ENCODE measurements around the gene TNFRSF21.

The TNFRSF21 gene

GRCh38 chr6:47195011-47195650, 114.6 kb downstream of the TNFRSF21 start:
- TF ChIP-seq, protein P1, sequence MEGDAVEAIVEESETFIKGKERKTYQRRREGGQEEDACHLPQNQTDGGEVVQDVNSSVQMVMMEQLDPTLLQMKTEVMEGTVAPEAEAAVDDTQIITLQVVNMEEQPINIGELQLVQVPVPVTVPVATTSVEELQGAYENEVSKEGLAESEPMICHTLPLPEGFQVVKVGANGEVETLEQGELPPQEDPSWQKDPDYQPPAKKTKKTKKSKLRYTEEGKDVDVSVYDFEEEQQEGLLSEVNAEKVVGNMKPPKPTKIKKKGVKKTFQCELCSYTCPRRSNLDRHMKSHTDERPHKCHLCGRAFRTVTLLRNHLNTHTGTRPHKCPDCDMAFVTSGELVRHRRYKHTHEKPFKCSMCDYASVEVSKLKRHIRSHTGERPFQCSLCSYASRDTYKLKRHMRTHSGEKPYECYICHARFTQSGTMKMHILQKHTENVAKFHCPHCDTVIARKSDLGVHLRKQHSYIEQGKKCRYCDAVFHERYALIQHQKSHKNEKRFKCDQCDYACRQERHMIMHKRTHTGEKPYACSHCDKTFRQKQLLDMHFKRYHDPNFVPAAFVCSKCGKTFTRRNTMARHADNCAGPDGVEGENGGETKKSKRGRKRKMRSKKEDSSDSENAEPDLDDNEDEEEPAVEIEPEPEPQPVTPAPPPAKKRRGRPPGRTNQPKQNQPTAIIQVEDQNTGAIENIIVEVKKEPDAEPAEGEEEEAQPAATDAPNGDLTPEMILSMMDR (IDR thresholded peaks at IDR 0.05; ENCODE audit: control insufficient read depth, insufficient read depth, low read depth, low read length, missing control alignments), result no peak
- H3K4me3 ChIP-seq (ENCODE audit: control insufficient read depth, low read depth, low read length), result no peak overlapping the region
- no peak for DNase-seq (ENCODE audit: low read depth)

DNA sequence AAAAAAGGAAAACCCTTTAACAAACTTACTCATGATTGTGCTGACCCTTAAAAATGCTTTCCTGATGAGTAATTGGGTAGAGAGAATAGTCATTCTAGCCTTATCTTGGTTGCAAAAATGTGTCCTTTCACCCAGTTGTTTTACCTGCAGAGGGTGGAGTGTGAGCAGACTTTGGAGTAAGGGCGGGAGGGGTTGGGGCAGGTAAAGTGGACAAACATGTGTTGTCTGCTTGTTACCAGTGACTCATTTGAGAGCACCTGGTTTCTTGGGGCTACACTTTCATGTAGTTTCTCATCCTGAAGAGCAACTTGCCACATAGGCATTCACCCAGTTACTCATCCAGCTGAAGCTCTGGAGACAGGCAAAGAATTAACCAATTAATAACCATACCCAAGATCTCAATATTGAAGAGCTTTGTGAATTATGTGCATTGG, 121.1 kb downstream of the TNFRSF21 start:
- H3K4me3 ChIP-seq (ENCODE audit: control insufficient read depth, low read depth, low read length), result no peak overlapping the region
- TF ChIP-seq, protein P1 (IDR thresholded peaks at IDR 0.05; ENCODE audit: control insufficient read depth, insufficient read depth, low read depth, low read length, missing control alignments), result no peak
- no peak for DNase-seq (ENCODE audit: low read depth)

DNA sequence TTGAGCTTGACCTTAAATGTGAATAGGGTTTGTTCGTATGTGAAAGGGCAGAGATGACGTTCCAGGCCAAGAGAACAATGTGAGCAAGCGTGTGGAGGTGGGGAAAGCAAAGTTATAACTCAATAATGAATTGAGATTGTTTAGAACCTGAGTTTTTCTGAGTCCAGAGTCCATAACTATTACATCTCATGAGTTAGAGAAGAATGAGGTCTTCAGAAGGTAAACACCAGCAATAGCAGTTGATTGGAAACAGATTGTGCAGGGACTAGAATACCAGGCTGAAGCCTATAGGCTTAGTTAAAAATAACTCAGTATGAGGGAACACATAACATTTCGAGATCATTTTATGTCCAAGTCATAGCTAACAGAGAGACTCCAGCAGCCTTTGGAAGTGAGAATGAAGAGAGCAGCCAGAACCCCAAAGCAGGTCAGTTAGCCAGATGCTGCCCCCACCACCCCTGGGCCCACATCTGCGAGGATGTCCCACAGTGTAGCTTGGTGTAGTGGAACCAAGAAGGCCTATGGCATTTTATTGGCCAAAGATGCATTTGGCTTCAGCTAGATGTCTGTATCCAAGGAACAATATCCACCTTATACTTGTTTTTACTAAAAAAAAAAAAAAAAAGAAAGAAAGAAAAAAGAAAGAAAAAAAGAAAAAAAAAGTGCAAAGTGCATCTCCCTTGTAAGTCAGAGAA, 121.7 kb downstream of the TNFRSF21 start:
- TF ChIP-seq, protein P1 (IDR thresholded peaks at IDR 0.05; ENCODE audit: control insufficient read depth, insufficient read depth, low read depth, low read length, missing control alignments), result no peak
- DNase-seq (ENCODE audit: low read depth), result no peak
- no peak overlapping the region for H3K4me3 ChIP-seq (ENCODE audit: control insufficient read depth, low read depth, low read length)

DNA sequence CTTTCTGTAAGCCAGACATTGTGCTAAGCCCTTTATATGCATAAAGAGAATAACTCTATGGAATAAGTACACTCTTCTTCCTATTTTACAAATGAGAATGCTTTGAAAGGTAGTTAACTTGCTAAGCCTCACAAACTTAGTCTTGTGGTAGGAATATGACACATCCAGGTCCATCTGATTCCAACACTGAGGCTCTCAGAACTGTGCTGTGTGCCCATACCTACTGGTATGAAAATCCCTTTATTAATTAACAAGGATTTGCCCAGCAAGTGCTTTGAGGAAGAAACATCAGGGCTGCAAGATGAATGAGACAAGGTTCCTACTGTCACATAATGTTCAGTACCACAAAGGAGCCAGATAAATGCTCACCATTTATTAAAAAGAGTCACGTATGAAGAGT, 122.6 kb downstream of the TNFRSF21 start:
- no peak overlapping the region for H3K4me3 ChIP-seq (ENCODE audit: control insufficient read depth, low read depth, low read length)
- no peak for DNase-seq (ENCODE audit: low read depth)
- TF ChIP-seq, protein P1 (IDR thresholded peaks at IDR 0.05; ENCODE audit: control insufficient read depth, insufficient read depth, low read depth, low read length, missing control alignments), result no peak

DNA sequence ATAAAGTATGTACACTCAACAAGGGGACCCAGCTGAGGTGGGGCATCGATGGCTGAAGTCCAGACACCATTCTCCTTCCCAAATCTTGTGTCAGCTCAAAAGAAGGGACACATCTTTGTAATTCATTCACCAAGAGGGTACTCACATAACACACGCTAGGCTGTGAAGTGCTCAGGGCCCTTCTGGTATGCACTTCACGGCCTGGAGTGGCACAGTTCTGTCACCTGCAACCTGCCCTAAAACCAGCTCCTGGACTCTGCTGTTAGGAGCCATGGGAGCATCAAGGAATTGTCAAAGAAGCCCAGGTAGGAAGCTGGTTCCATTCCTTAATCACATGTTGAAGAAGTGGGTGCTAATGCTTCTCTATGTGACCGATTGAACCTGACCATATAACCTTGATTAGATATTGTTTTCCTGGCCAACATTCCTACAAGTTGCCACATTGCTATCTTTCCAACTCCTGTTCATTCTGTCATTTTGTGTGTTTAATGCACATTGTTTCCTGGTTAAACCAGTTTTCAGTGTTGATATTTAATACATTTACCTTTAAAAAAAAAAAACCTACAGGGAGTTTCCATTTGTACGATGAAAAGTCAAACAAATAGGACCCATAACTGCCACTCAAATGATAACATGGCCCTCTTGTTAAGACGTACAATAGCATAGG, 127.3 kb downstream of the TNFRSF21 start:
- no peak for DNase-seq (ENCODE audit: low read depth)
- H3K4me3 ChIP-seq (ENCODE audit: control insufficient read depth, low read depth, low read length), result no peak overlapping the region
- TF ChIP-seq, protein P1 (IDR thresholded peaks at IDR 0.05; ENCODE audit: control insufficient read depth, insufficient read depth, low read depth, low read length, missing control alignments), result no peak

DNA sequence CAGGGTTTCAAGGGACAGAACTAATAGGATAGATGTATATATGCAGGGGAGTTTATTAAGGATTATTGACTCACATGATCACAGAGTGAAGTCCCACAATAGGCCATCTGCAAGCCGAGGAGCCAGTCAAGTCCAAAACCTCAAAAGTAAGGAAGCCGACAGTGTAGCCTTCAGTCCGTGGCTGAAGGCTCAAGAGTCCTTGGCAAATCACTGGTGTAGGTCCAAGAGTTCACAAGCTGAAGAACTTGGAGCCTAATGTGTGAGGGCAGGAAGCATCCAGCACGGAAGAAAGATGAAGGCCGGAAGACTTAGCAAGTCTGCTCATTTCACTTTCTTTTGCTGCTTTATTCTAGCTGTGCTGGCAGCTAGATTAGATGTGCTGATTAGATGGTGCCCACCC, 128.0 kb downstream of the TNFRSF21 start:
- TF ChIP-seq, protein P1 (IDR thresholded peaks at IDR 0.05; ENCODE audit: control insufficient read depth, insufficient read depth, low read depth, low read length, missing control alignments), result no peak

More for the DNA sequence above, 128.0 kb downstream of the TNFRSF21 start:
- no peak overlapping the region for H3K4me3 ChIP-seq (ENCODE audit: control insufficient read depth, low read depth, low read length)
- no peak for DNase-seq (ENCODE audit: low read depth)

Data from AG09309 (cell line).